CD8-positive, alpha-beta memory T cell (primary cell): ENCODE data around the gene SLC5A10. TPM values are rescaled to one million over a fixed set of nuclear protein-coding genes. Genes with fewer than 3 reads are reported as not detected.
A peak's percentile ranks its signal among the peaks of the same experiment; 100 is the strongest.

ENCODE experiments used
- CTCF ChIA-PET: fragments of 350-600 bp; sonication (Branson Sonifier 250); formaldehyde crosslinking; loops from one replicate; lab custom pipeline; 2021; ENCODE audit warnings: antibody characterized with exemption; lab: Charles Lee
- POLR2A ChIA-PET: fragments of 350-600 bp; sonication (Branson Sonifier 250); formaldehyde crosslinking; loops from one replicate; lab custom pipeline; 2021; ENCODE audit warnings: antibody characterized with exemption; lab: Charles Lee
- DNase-seq, 5 donors: peaks; one replicate each; pipeline versions ENCODE4 v3.0.0 to v3.0.0-alpha.2; 2020 to 2022; ENCODE audit warnings: mixed read lengths in 1 of 5
- H3K27ac ChIP-seq: one replicate; pipeline ENCODE4 v1.7.0; 2013; ENCODE audit warnings: low read depth, mild to moderate bottlenecking, low read length, moderate library complexity
- H3K27me3 ChIP-seq: 2 replicates; pipeline ENCODE4 v1.7.0; 2013; ENCODE audit warnings: low read length, mild to moderate bottlenecking; ENCODE audit not compliant: insufficient read depth, poor library complexity, severe bottlenecking
- H3K36me3 ChIP-seq: 2 replicates; pipeline ENCODE4 v1.7.0; 2013; ENCODE audit warnings: mild to moderate bottlenecking, low read length, moderate library complexity; ENCODE audit not compliant: insufficient read depth
- H3K4me1 ChIP-seq: 2 replicates; pipeline ENCODE4 v1.7.0; 2013; ENCODE audit warnings: mild to moderate bottlenecking, low read length, moderate library complexity; ENCODE audit not compliant: insufficient read depth
- H3K4me3 ChIP-seq: 2 replicates; pipeline ENCODE4 v1.7.0; 2013; ENCODE audit warnings: mild to moderate bottlenecking, low read length
- H3K9me3 ChIP-seq: 2 replicates; pipeline ENCODE4 v1.7.0; 2013; ENCODE audit warnings: mild to moderate bottlenecking, low read length
- H3K27ac Mint-ChIP-seq, 8 donors: one replicate each; pipeline ENCODE4 v1.8.0; 2020 to 2021; ENCODE audit warnings: mixed read lengths in 8 of 8, mild to moderate bottlenecking in 6 of 8, inconsistent platforms in 3 of 8, moderate library complexity in 3 of 8
- H3K27me3 Mint-ChIP-seq, 2 donors: one replicate each; pipeline ENCODE4 v1.8.0; 2020 to 2021; ENCODE audit warnings: mixed read lengths in 2 of 2, mild to moderate bottlenecking in 1 of 2, moderate library complexity in 1 of 2
- H3K36me3 Mint-ChIP-seq, 3 donors: one replicate each; pipeline ENCODE4 v1.8.0; 2020 to 2021; ENCODE audit warnings: mixed read lengths in 3 of 3, inconsistent platforms in 1 of 3, mild to moderate bottlenecking in 1 of 3
- H3K4me1 Mint-ChIP-seq, 3 donors: one replicate each; pipeline ENCODE4 v1.8.0; 2020 to 2021; ENCODE audit warnings: mixed read lengths in 3 of 3, inconsistent platforms in 1 of 3, mild to moderate bottlenecking in 1 of 3
- H3K4me3 Mint-ChIP-seq, 7 donors: one replicate each; pipeline ENCODE4 v1.8.0; 2020 to 2021; ENCODE audit warnings: mixed read lengths in 7 of 7, mild to moderate bottlenecking in 6 of 7, moderate library complexity in 4 of 7, inconsistent platforms in 2 of 7
- H3K9me3 Mint-ChIP-seq, 5 donors: one replicate each; pipeline ENCODE4 v1.8.0; 2020 to 2022; ENCODE audit warnings: mixed read lengths in 5 of 5, mild to moderate bottlenecking in 3 of 5, moderate library complexity in 2 of 5, inconsistent platforms in 1 of 5
- polyA plus RNA-seq: library from polyadenylated mRNA; unstranded; fragments of 300-500 nt; fragmentation: Illumina TruSeq; gene quantifications from one replicate; pipeline ENCODE4 v1.2.3, GENCODE V29; 2021
- total RNA-seq, 2 experiments: library from RNA; stranded (reverse); gene quantifications; one replicate each; pipeline ENCODE4 v1.2.3, GENCODE V29; 2021

SLC5A10 gene
- total and polyA plus RNA-seq, 3 experiments from 2014 or later, result not detected

DNA sequence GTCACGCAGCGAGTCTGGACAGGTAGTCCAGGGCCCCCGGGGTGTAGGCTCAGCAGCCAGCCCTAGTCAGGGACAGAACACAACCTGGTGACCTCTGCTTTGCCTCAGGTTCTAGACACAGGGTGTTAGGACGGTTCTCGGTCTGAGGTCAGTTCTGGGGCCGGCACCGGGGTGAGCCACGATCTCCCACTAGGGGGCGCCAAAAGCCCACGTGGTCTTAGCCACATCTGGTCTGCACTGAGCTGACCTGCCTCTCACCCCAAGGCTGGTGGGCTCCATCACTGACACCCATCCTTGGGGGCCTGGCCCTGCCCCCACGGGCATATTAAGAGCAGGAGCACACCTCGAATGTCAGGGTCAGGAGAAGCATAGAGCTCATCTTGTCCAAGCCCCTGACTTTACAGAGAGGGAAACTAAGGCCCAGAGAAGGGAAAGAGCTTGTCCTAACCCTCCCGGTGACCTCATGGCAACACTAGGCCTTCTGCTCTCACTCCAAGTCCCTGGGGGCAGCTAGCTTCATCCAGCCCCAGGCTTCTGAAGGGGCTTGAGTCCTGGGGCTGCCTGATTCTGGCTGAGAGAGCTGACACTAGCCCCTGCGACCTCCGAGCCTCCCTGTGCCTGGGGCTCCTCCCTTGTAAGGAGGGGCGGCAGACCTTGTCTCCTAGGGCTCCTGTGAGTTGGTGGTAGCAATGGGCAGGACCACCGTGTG lies 9.0 kb downstream of the SLC5A10 start:
- CTCF ChIA-PET, result interaction anchor here (0.7 to 1.8 kb wide), 28 partner anchors 9 to 335 kb away, joined by 3 to 13 read pairs (median 4); partner anchors contain the start of genes FAM83G and SLC5A10
- Mint-ChIP-seq H3K4me3 (no peak overlapping the region), H3K36me3 (no peaks in the 10 kb centered on the region), H3K27ac (peak overlapping the region in 2 of 8 donors; percentile 36 to 37), H3K4me1 (peaks cover 9 to 21% (median 17%) of the 10 kb centered on the region in 3 donors), H3K9me3 (no peaks in the 10 kb centered on the region), H3K27me3 (peaks cover 0 to 2% of the 10 kb centered on the region in 2 donors)
- Histone ChIP-seq H3K27ac (no peak overlapping the region), H3K27me3 (no peaks in the 10 kb centered on the region), H3K36me3 (no peaks in the 10 kb centered on the region), H3K4me1 (peaks cover 17% of the 10 kb centered on the region), H3K4me3 (no peak overlapping the region), H3K9me3 (no peaks in the 10 kb centered on the region)
- POLR2A ChIA-PET, result interaction anchor here (0.5 kb wide), 1 partner anchor 22 kb away, joined by 4 read pairs; no protein-coding TSS in a partner anchor
- peak; percentile 56 to 79 (median 67) for DNase-seq

DNA sequence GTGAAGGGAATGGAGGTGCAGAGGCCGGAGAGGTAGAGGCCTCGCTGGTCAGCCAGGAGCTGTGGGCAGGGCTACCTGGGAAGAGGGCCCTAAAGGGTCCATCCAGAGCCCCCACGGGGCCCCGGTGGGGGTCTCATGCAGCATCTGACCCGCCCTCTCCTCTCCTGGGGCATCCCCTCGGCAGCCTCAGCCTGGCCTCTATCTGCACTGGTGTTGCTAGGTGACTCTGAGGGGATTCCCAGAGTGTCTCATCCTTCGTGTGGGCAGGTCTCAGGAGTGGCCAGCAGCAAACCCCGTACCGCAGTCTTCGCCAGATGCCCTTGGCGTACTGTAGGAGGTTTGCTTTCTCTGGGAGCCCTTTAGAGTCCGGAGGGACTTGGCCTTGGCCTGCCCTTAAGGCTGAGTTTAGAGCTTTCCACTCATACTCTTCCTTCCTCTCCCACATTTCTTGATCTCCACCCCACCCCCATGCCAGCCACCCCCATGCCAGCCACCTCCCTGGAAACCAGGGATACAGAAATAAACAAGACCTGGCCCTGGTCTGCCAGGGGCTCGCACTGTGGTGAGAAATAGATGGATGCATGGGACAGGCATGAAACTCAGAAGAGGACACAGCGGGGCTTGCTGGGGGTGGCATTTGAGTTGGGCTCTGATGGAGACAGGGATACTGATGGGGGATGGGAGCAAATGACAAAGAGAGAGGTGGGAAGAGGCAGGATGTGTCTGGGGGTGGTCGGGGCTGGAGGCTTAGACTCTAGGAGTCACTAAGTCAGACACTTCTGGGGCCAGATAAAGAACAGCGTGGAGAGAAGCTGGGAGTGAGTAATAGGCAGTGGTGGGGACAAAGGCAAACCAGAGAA lies 9.9 kb downstream of the SLC5A10 start:
- Mint-ChIP-seq H3K4me3 (no peak overlapping the region), H3K9me3 (no peaks in the 10 kb centered on the region), H3K27ac (peak overlapping the region in 2 of 8 donors; percentile 28 to 71), H3K36me3 (no peaks in the 10 kb centered on the region), H3K27me3 (peaks cover 0 to 2% of the 10 kb centered on the region in 2 donors), H3K4me1 (peaks cover 7 to 14% (median 11%) of the 10 kb centered on the region in 3 donors)
- DNase-seq, result no peak
- no peak overlapping the region for H3K27ac ChIP-seq
- no peaks in the 10 kb centered on the region for H3K36me3 ChIP-seq
- CTCF ChIA-PET, result interaction anchor here (0.7 to 1.8 kb wide), 27 partner anchors 8 to 336 kb away, joined by 3 to 13 read pairs (median 5); partner anchors contain the start of genes FAM83G and SLC5A10
- peaks cover 9% of the 10 kb centered on the region for H3K4me1 ChIP-seq
- POLR2A ChIA-PET, result interaction anchor here (0.5 kb wide), 1 partner anchor 23 kb away, joined by 4 read pairs; no protein-coding TSS in a partner anchor
- no peak overlapping the region for H3K4me3 ChIP-seq
- H3K9me3 ChIP-seq, result no peaks in the 10 kb centered on the region
- H3K27me3 ChIP-seq, result no peaks in the 10 kb centered on the region

GRCh38 chr17:18962494-18962815 lies 10.5 kb downstream of the SLC5A10 start:
- H3K4me3 Mint-ChIP-seq, result no peak overlapping the region

DNA sequence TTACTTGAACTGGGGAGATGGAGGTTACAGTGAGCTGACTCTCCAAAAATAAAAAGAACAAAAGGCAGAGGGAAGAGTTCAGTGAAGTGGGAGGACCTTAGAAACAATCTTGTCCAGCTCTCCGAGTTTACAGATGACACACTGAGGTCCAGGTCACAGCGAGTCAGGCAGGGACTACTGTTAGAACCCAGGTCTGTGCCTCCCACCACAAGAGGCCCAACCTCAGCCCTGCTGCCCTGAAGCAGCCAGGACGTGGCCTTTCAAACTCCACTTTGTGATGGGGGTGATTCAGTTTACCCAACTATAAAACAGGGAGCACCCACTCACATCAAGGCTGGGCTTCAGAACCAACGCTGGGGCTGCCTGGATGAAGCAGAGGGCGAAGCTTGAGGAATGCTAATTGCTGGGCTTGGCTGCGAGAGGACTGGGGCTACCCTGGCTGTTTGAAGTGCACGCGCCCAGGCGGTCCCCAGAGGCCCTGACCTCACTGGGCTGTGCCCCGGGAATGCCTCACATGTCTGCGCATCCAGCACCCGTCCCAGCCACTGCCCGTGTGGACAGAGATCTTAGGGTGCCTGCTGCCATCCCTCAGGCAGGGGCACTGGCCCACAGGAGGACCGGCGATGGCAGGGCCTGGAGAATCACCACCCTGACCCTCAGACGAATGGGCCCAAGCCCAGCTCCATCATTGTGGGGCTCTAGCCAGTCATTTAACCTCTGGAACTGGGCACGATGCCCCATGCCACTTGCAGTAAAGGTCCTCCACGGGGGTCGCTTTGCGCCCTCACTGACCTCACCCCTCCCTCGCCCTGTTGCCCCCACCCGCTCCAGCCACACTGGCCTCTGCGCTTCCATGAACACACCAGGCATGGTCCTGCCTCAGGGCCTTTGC lies 11.4 kb downstream of the SLC5A10 start:
- Histone ChIP-seq H3K4me3 (no peak overlapping the region), H3K4me1 (peaks cover 9% of the 10 kb centered on the region), H3K27me3 (no peaks in the 10 kb centered on the region), H3K27ac (no peak overlapping the region), H3K36me3 (no peaks in the 10 kb centered on the region), H3K9me3 (no peaks in the 10 kb centered on the region)
- Mint-ChIP-seq H3K27ac (peak overlapping the region in 3 of 8 donors; percentile 56 to 78 (median 60)), H3K36me3 (no peaks in the 10 kb centered on the region), H3K4me1 (peaks cover 6 to 10% (median 7%) of the 10 kb centered on the region in 3 donors), H3K4me3 (no peak overlapping the region), H3K9me3 (no peaks in the 10 kb centered on the region), H3K27me3 (peaks cover 0 to 2% of the 10 kb centered on the region in 2 donors)
- ChIA-PET CTCF (no interaction called here), POLR2A (no interaction called here)
- no peak for DNase-seq

More at GRCh38 chr17:18962494-18962815, 10.5 kb downstream of the SLC5A10 start:
- H3K36me3 ChIP-seq, result no peaks in the 10 kb centered on the region
- Mint-ChIP-seq H3K27me3 (peaks cover 0 to 2% of the 10 kb centered on the region in 2 donors), H3K27ac (peak overlapping the region in 2 of 8 donors; percentile 28 to 71), H3K36me3 (no peaks in the 10 kb centered on the region), H3K9me3 (no peaks in the 10 kb centered on the region), H3K4me1 (peaks cover 7 to 14% (median 11%) of the 10 kb centered on the region in 3 donors)
- no peak for DNase-seq
- POLR2A ChIA-PET, result no interaction called here
- H3K4me3 ChIP-seq, result no peak overlapping the region
- no peaks in the 10 kb centered on the region for H3K27me3 ChIP-seq
- no peaks in the 10 kb centered on the region for H3K9me3 ChIP-seq
- H3K4me1 ChIP-seq, result peaks cover 9% of the 10 kb centered on the region
- no peak overlapping the region for H3K27ac ChIP-seq
- CTCF ChIA-PET, result no interaction called here

DNA sequence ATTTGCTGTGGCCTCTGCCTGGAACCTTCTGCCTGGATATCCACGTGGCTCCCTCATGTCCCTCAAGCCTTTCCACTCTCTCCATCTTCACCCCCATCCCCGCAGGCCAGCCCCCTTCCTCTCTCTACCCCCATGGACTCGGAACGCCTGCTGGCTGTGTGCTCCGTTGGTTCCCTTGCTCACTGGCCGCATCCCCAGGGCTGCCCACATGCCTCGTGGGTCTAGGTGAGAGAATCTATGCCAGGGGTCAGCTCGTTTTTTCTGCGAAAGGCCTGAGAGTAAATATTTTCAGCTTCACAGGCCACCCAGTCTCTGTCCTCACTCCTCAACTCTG lies 12.0 kb downstream of the SLC5A10 start:
- Histone ChIP-seq H3K4me3 (no peak overlapping the region), H3K36me3 (no peaks in the 10 kb centered on the region), H3K27ac (no peak overlapping the region), H3K4me1 (peaks cover 9% of the 10 kb centered on the region), H3K9me3 (no peaks in the 10 kb centered on the region), H3K27me3 (no peaks in the 10 kb centered on the region)
- Mint-ChIP-seq H3K4me3 (no peak overlapping the region), H3K27me3 (peaks cover 0 to 2% of the 10 kb centered on the region in 2 donors), H3K9me3 (no peaks in the 10 kb centered on the region), H3K36me3 (no peaks in the 10 kb centered on the region), H3K4me1 (peaks cover 6 to 10% (median 7%) of the 10 kb centered on the region in 3 donors), H3K27ac (peak overlapping the region in 2 of 8 donors; percentile 41 to 70)
- ChIA-PET CTCF (no interaction called here), POLR2A (no interaction called here)
- DNase-seq, result no peak

GRCh38 chr17:18964550-18964949 lies 12.6 kb downstream of the SLC5A10 start:
- Mint-ChIP-seq H3K27ac (peak overlapping the region in 1 of 8 donors; percentile 70), H3K27me3 (peaks cover 0 to 2% of the 10 kb centered on the region in 2 donors), H3K36me3 (no peaks in the 10 kb centered on the region), H3K9me3 (no peaks in the 10 kb centered on the region), H3K4me1 (peaks cover 6 to 11% (median 7%) of the 10 kb centered on the region in 3 donors), H3K4me3 (no peak overlapping the region)
- Histone ChIP-seq H3K36me3 (no peaks in the 10 kb centered on the region), H3K9me3 (no peaks in the 10 kb centered on the region), H3K4me3 (no peak overlapping the region), H3K27ac (no peak overlapping the region), H3K4me1 (peaks cover 9% of the 10 kb centered on the region), H3K27me3 (no peaks in the 10 kb centered on the region)
- ChIA-PET POLR2A (no interaction called here), CTCF (no interaction called here)
- DNase-seq, result no peak

DNA sequence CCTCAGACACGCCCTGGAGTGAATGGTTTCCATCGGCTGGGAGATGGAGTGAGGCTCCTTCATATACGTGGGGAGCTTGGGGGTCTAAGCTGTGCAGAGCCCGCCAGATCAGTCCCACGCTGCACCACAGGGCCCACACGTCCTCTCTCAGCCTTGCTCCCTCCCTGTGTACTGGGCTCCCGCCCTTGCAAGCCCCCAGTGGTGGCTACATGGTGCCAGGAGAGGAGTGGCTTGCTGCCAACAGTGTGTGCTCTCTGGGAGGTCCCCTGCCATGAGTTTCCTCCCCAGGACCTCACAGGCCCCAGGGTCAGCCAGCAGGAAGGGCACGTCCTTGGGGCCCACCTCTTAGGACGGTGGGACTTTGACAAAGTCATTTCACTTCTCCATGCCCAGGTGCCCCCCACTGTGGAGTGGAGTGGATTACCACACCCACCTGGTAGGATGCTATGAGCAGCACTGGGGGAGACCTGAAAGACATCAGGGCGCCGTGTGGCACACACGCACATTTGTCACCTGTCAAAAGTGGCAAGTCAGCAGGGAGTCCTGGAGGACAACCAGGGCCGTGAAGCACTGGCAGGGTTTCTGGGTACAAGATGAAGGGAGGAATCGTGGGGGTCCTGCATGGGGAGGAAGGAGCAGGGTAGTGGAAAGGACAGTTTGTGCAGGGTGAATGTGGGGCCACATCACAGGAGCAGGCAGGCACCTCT lies 13.7 kb downstream of the SLC5A10 start:
- DNase-seq, result no peak
- Histone ChIP-seq H3K4me3 (no peak overlapping the region), H3K9me3 (no peaks in the 10 kb centered on the region), H3K27ac (no peak overlapping the region), H3K27me3 (no peaks in the 10 kb centered on the region), H3K36me3 (no peaks in the 10 kb centered on the region), H3K4me1 (peaks cover 6% of the 10 kb centered on the region)
- peaks cover 0 to 2% of the 10 kb centered on the region in 2 donors for H3K27me3 Mint-ChIP-seq
- CTCF ChIA-PET, result no interaction called here
- H3K36me3 Mint-ChIP-seq, result peaks cover 0 to 5% (median 0%) of the 10 kb centered on the region in 3 donors
- POLR2A ChIA-PET, result no interaction called here
- H3K27ac Mint-ChIP-seq, result peak overlapping the region in 2 of 8 donors; percentile 64 to 79
- H3K4me1 Mint-ChIP-seq, result peaks cover 4 to 18% (median 6%) of the 10 kb centered on the region in 3 donors
- H3K9me3 Mint-ChIP-seq, result no peaks in the 10 kb centered on the region
- H3K4me3 Mint-ChIP-seq, result no peak overlapping the region
